Measurements from ENCODE around the gene SPOCK2. TPM values are rescaled to one million over a fixed set of nuclear protein-coding genes. Genes with fewer than 3 reads are reported as not detected.

SPOCK2 gene
- total RNA-seq, 4 donors from 2014 or later: 4.6 to 12.1 (median 7.8) TPM

GRCh38 chr10:72075376-72076115, 12.8 kb downstream of the SPOCK2 start:
- TF ChIP-seq POLR2A (IDR thresholded peaks at IDR 0.05; ENCODE audit: low read depth): no peak
- TF ChIP-seq EP300 (IDR thresholded peaks at IDR 0.05): no peak
- TF ChIP-seq POLR2AphosphoS5 (IDR thresholded peaks at IDR 0.05): no peak
- TF ChIP-seq, protein P1, sequence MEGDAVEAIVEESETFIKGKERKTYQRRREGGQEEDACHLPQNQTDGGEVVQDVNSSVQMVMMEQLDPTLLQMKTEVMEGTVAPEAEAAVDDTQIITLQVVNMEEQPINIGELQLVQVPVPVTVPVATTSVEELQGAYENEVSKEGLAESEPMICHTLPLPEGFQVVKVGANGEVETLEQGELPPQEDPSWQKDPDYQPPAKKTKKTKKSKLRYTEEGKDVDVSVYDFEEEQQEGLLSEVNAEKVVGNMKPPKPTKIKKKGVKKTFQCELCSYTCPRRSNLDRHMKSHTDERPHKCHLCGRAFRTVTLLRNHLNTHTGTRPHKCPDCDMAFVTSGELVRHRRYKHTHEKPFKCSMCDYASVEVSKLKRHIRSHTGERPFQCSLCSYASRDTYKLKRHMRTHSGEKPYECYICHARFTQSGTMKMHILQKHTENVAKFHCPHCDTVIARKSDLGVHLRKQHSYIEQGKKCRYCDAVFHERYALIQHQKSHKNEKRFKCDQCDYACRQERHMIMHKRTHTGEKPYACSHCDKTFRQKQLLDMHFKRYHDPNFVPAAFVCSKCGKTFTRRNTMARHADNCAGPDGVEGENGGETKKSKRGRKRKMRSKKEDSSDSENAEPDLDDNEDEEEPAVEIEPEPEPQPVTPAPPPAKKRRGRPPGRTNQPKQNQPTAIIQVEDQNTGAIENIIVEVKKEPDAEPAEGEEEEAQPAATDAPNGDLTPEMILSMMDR (IDR thresholded peaks at IDR 0.05): no peak

DNA sequence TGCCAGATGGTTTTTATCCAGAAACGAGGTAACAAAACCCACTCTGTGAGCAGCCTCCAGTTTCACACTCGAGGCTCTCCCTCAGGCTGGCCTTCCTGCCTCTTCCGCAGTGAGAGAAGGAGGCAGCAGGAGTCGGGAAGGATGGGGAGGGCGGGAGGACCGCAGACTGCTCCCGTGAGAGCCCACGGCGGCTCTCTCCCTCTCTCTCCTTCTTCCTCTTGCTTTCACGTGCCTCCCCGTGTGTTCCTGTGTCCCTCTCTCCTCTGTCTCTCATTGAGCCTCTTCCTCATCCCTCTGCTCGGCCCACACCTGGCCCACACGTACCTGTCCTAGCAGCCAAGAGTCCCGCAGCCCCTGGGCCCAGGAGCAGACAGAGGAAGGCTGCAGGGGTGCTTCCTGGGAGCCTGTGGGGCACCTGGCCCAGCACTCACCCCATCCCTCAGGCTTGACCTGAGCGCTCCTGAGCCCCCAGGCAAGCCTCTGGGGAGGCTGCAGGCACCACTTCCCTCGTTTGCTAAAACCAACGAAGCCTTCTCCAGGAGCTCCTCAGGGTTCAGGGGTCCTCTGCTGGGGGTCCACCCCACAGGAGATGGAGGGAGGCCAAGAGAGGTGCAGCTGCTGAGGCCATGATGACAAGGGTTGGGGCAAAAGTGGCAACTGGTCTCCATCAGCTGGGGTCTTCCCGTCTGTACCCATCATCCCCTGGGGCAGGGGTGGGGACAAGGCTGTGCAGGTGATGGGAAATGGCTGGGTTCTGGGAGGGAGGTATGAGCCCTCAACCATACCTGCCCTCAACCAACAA, 13.6 kb downstream of the SPOCK2 start:
- no peaks in the 10 kb centered on the region for H3K27me3 ChIP-seq
- DNase-seq (ENCODE audit: extremely low spot score): no peak
- intact Hi-C loops (cut with DNase I): no loop called here
- 87% methylated on average over 17 of the region's 18 CpGs for WGBS
- no peak overlapping the region for H3K4me3 ChIP-seq
- TF ChIP-seq POLR2A (IDR thresholded peaks at IDR 0.05; ENCODE audit: low read depth) (no peak), POLR2AphosphoS5 (IDR thresholded peaks at IDR 0.05) (no peak), EP300 (IDR thresholded peaks at IDR 0.05) (no peak)
- TF ChIP-seq, protein P1 (IDR thresholded peaks at IDR 0.05): no peak
- peaks cover 0 to 4% (median 0%) of the 10 kb centered on the region in 4 donors for H3K4me1 ChIP-seq
- H3K27ac ChIP-seq (replicated peaks in 1 of 4): no peak overlapping the region
- peaks cover 0 to 4% (median 0%) of the 10 kb centered on the region in 4 donors for H3K9me3 ChIP-seq
- no peaks in the 10 kb centered on the region for H3K36me3 ChIP-seq

More at GRCh38 chr10:72075376-72076115, 12.8 kb downstream of the SPOCK2 start:
- 75% methylated on average over 11 of the region's 12 CpGs for WGBS
- H3K4me3 ChIP-seq: no peak overlapping the region
- H3K27ac ChIP-seq (replicated peaks in 1 of 4): no peak overlapping the region
- H3K9me3 ChIP-seq: peaks cover 0 to 4% (median 0%) of the 10 kb centered on the region in 4 donors
- no peaks in the 10 kb centered on the region for H3K36me3 ChIP-seq
- no peaks in the 10 kb centered on the region for H3K27me3 ChIP-seq
- no peak for DNase-seq (ENCODE audit: extremely low spot score)
- H3K4me1 ChIP-seq: peaks cover 0 to 4% (median 0%) of the 10 kb centered on the region in 4 donors
- intact Hi-C loops (cut with DNase I): no loop called here

GRCh38 chr10:72073708-72074573, 14.4 kb downstream of the SPOCK2 start:
- intact Hi-C loops (cut with DNase I): no loop called here
- no peak for DNase-seq (ENCODE audit: extremely low spot score)
- Histone ChIP-seq H3K4me1 (peaks cover 0 to 7% (median 0%) of the 10 kb centered on the region in 4 donors), H3K27ac (replicated peaks in 1 of 4) (no peak overlapping the region), H3K36me3 (no peaks in the 10 kb centered on the region), H3K4me3 (no peak overlapping the region), H3K27me3 (no peaks in the 10 kb centered on the region), H3K9me3 (peaks cover 0 to 4% (median 0%) of the 10 kb centered on the region in 4 donors)
- no peak for TF ChIP-seq EP300 (IDR thresholded peaks at IDR 0.05)
- TF ChIP-seq POLR2A (IDR thresholded peaks at IDR 0.05; ENCODE audit: low read depth): no peak
- TF ChIP-seq POLR2AphosphoS5 (IDR thresholded peaks at IDR 0.05): no peak
- TF ChIP-seq, protein P1 (IDR thresholded peaks at IDR 0.05): no peak
- WGBS: 88% methylated on average over 10 of the region's 14 CpGs

GRCh38 chr10:72072639-72073038, 15.7 kb downstream of the SPOCK2 start:
- Histone ChIP-seq H3K4me3 (no peak overlapping the region), H3K27me3 (no peaks in the 10 kb centered on the region), H3K9me3 (peaks cover 0 to 4% (median 0%) of the 10 kb centered on the region in 4 donors), H3K4me1 (peaks cover 0 to 10% (median 6%) of the 10 kb centered on the region in 4 donors), H3K27ac (replicated peaks in 1 of 4) (no peak overlapping the region), H3K36me3 (peaks cover 0 to under 1% (median 0%) of the 10 kb centered on the region in 4 donors)
- no peak for DNase-seq (ENCODE audit: extremely low spot score)
- intact Hi-C loops (cut with DNase I): no loop called here
- TF ChIP-seq EP300 (IDR thresholded peaks at IDR 0.05): no peak
- TF ChIP-seq, protein P1 (IDR thresholded peaks at IDR 0.05): no peak
- TF ChIP-seq POLR2AphosphoS5 (IDR thresholded peaks at IDR 0.05): no peak
- no peak for TF ChIP-seq POLR2A (IDR thresholded peaks at IDR 0.05; ENCODE audit: low read depth)
- WGBS: 91% methylated on average over 5 of the region's 5 CpGs

All from esophagus muscularis mucosa (tissue), 4 donors.